H1 (cell line): Measurements from ENCODE around the gene SELENOO. TPM values are rescaled to one million over a fixed set of nuclear protein-coding genes. Genes with fewer than 3 reads are reported as not detected.

Experiments
- ASH2L ChIP-seq: fragments of 200-600, 300-600 bp; sonication (generic); IDR thresholded peaks from one replicate; pipeline ENCODE4 v1.7.1; 2017; ENCODE audit warnings: low read length
- BCL11A ChIP-seq, 2 experiments: IDR thresholded peaks; one replicate each; pipeline ENCODE4 v1.6.1; 2011; ENCODE audit warnings: low read depth in 2 of 2, low read length in 2 of 2, mild to moderate bottlenecking in 2 of 2
- CBX8 ChIP-seq: fragments of 300-800, 300-1000 bp; sonication (generic); IDR thresholded peaks from 2 replicates; pipeline ENCODE4 v1.7.1; 2016; ENCODE audit warnings: low read depth, low read length, borderline replicate concordance
- CHD1 ChIP-seq: IDR thresholded peaks from 2 replicates; pipeline ENCODE4 v1.6.1; 2012; ENCODE audit warnings: low read depth, low read length, improper control_type of control experiment
- CHD2 ChIP-seq: IDR thresholded peaks from 2 replicates; pipeline ENCODE4 v1.6.1; 2012; ENCODE audit warnings: low read length, improper control_type of control experiment
- CREB1 ChIP-seq: IDR thresholded peaks from 2 replicates; pipeline ENCODE4 v1.6.1; 2012; ENCODE audit warnings: inconsistent platforms
- CTBP2 ChIP-seq: IDR thresholded peaks from 2 replicates; pipeline ENCODE4 v1.7.0; 2011; ENCODE audit warnings: borderline replicate concordance, mild to moderate bottlenecking, moderate library complexity, mixed read lengths, low read length; ENCODE audit not compliant: insufficient read depth, insufficient read length
- E2F6 ChIP-seq: IDR thresholded peaks from 2 replicates; pipeline ENCODE4 v1.6.1; 2012; ENCODE audit warnings: inconsistent platforms
- EGR1 ChIP-seq: IDR thresholded peaks from 2 replicates; pipeline ENCODE4 v1.6.1; 2011; ENCODE audit warnings: low read depth, low read length, borderline replicate concordance
- FOSL1 ChIP-seq: IDR thresholded peaks from 2 replicates; pipeline ENCODE4 v1.6.1; 2011; ENCODE audit warnings: mild to moderate bottlenecking, low read depth, low read length, moderate library complexity; ENCODE audit not compliant: insufficient read depth
- GTF2F1 ChIP-seq: IDR thresholded peaks from 2 replicates; pipeline ENCODE4 v1.6.1; 2012; ENCODE audit warnings: low read depth, low read length, improper control_type of control experiment, borderline replicate concordance
- JUN ChIP-seq: IDR thresholded peaks from 2 replicates; pipeline ENCODE4 v1.6.1; 2011; ENCODE audit warnings: low read depth, mild to moderate bottlenecking, improper control_type of control experiment, low read length
- JUND ChIP-seq: IDR thresholded peaks from 2 replicates; pipeline ENCODE4 v1.6.1; 2011; ENCODE audit warnings: mild to moderate bottlenecking, improper control_type of control experiment, low read length
- KDM4A ChIP-seq: IDR thresholded peaks from one replicate; pipeline ENCODE4 v1.7.1; 2012; ENCODE audit warnings: low read depth, mild to moderate bottlenecking, moderate library complexity, low read length, inconsistent platforms; ENCODE audit not compliant: severe bottlenecking
- MAFK ChIP-seq: IDR thresholded peaks from 2 replicates; pipeline ENCODE4 v1.6.1; 2012; ENCODE audit warnings: low read depth, mild to moderate bottlenecking, improper control_type of control experiment, low read length
- NRF1 ChIP-seq: IDR thresholded peaks from 2 replicates; pipeline ENCODE4 v1.6.1; 2011; ENCODE audit warnings: mild to moderate bottlenecking, low read depth, low read length, improper control_type of control experiment
- POLR2AphosphoS5 ChIP-seq: IDR thresholded peaks from 2 replicates; pipeline ENCODE4 v1.6.1; 2011; ENCODE audit warnings: low read depth, low read length
- RBBP5 ChIP-seq: IDR thresholded peaks from 2 replicates; pipeline ENCODE4 v1.7.1; 2012; ENCODE audit warnings: low read depth, mild to moderate bottlenecking, inconsistent platforms, low read length, moderate library complexity, borderline replicate concordance
- RNF2 ChIP-seq: fragments of 200-900, 300-1000 bp; sonication (generic); IDR thresholded peaks from 2 replicates; pipeline ENCODE4 v1.7.1; 2016; ENCODE audit warnings: borderline replicate concordance, low read depth, mild to moderate bottlenecking, antibody characterized with exemption, low read length; ENCODE audit not compliant: poor library complexity, severe bottlenecking; ENCODE audit errors: missing control alignments
- SP1 ChIP-seq: IDR thresholded peaks from 2 replicates; pipeline ENCODE4 v1.6.1; 2011; ENCODE audit warnings: low read depth, low read length
- SRF ChIP-seq: IDR thresholded peaks from 2 replicates; pipeline ENCODE4 v1.6.1; 2011; ENCODE audit warnings: mild to moderate bottlenecking, low read depth, low read length, moderate library complexity
- TAF1 ChIP-seq: IDR thresholded peaks from 2 replicates; pipeline ENCODE4 v1.6.1; 2011; ENCODE audit warnings: mild to moderate bottlenecking, low read depth, low read length
- polyA plus RNA-seq, 7 experiments: library from polyadenylated mRNA; depleted of rRNA in 3 of 7; stranded (reverse) in 5 of 7; unstranded in 2 of 7; fragments of >200 nt in 5 of 7; fragments of 200-250 nt in 2 of 7; gene quantifications; 1 replicate in 5 of 7; 2 replicates in 1 of 7; 4 replicates in 1 of 7; pipeline versions ENCODE4 v1.2.1 to v1.2.3, GENCODE V29; 2011 to 2013; ENCODE audit warnings: missing spikeins in 2 of 7, mixed read lengths in 2 of 7
- total RNA-seq: library from RNA; stranded (reverse); fragmentation: NEBNext Ultra II Directional; extraction: Animal tissue kit (Norgen Biotek cat#: 25700); gene quantifications from 2 replicates; pipeline ENCODE4 v1.2.1, GENCODE V29; 2021

The SELENOO gene
- total and polyA plus RNA-seq, 2 of the 8 experiments (the other 6 are each of a cell fraction or from before 2014, with no cell fraction given): 18.6 to 25.1 TPM

GRCh38 chr22:50251477-50252081 is 50.8 kb downstream of the SELENOO start (continued):
- no peak for TF ChIP-seq CTBP2
- TF ChIP-seq BCL11A (IDR thresholded peaks at IDR 0.05; ENCODE audit: low read depth in 2 of 2, low read length in 2 of 2): no peak
- TF ChIP-seq CHD2: no peak
- no peak for TF ChIP-seq SP1
- no peak for TF ChIP-seq RBBP5
- no peak for TF ChIP-seq ASH2L
- TF ChIP-seq JUN: no peak
- no peak; the same call in 1 of the 2 replicates for TF ChIP-seq CREB1
- TF ChIP-seq KDM4A: peak; percentile 55
- no peak for TF ChIP-seq GTF2F1
- TF ChIP-seq NRF1: no peak
- peak; percentile 5; the same call in 1 of the 2 replicates for TF ChIP-seq TAF1
- no peak for TF ChIP-seq JUND
- TF ChIP-seq CBX8: no peak
- no peak for TF ChIP-seq EGR1
- no peak for TF ChIP-seq RNF2
- no peak for TF ChIP-seq MAFK
- 0 out of 2 replicates have a peak, but pooled peaks have one; percentile 3 for TF ChIP-seq POLR2AphosphoS5
- peak; percentile 61; the same call in 1 of the 2 replicates for TF ChIP-seq E2F6
- TF ChIP-seq FOSL1: no peak
- no peak for TF ChIP-seq CHD1
- TF ChIP-seq SRF: no peak
